ENCODE measurements around the gene RAD23A.

- TF ChIP-seq ZNF274 (IDR thresholded peaks at IDR 0.05; ENCODE audit: low read depth, low read length) (no peak), SUZ12 (IDR thresholded peaks at IDR 0.05; ENCODE audit: extremely low read depth, insufficient read depth, insufficient read length) (no peak)
Observed at GRCh38 chr19:12954612-12954962, 8.9 kb downstream of the RAD23A start.
